ENCODE measurements around the gene PSIP1. TPM values are rescaled to one million over a fixed set of nuclear protein-coding genes. Genes with fewer than 3 reads are reported as not detected.

PSIP1 gene
- total and polyA plus RNA-seq, 9 of the 15 experiments (the other 6 are each of a cell fraction or from before 2014, with no cell fraction given): 18.8 to 119 (median 59.9) TPM

DNA sequence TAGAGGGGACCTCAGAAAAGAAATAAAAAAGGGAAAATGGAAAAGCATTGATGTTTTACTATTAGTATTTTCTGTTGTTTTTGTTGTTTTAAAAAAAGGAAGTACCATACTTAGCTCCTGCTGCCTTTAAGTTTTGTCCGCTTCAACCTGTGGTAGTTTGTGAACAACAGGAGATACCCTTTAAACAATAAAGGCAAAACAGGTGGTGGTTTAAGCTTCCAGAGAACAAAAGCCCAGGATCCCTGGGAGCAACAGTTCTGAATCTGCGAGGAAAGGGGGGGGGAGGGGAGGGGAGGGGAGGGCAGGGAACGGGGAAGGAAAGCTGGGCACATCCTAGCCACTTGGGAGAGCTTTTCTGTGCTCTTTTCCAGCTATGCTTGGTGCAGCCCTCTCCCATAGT, 2.1 kb upstream of the PSIP1 start:
- POLR2A ChIA-PET: interaction anchor here (0.6 to 3.4 kb wide), 2 partner anchors 12 to 606 kb away, joined by 3 to 10 read pairs; no protein-coding TSS in a partner anchor
- FAIRE-seq: no peak

More for the DNA sequence above, 2.1 kb upstream of the PSIP1 start:
- Histone ChIP-seq H3K4me2 (ENCODE audit: insufficient read depth, low read length) (peak overlapping the region; percentile 31), H3K9me3 (replicated peaks; ENCODE audit: control insufficient read depth, insufficient read depth, low read depth, low read length) (no peaks in the 10 kb centered on the region), H3K4me1 (replicated peaks in 1 of 2; ENCODE audit: control insufficient read depth in 2 of 2, insufficient read depth in 2 of 2, low read length in 2 of 2) (peaks cover 3 to 7% of the 10 kb centered on the region in 2 experiments; a peak in 2 of 5 replicates), H2AFZ (ENCODE audit: low read depth, low read length) (peak overlapping the region; percentile 98), H3K4me3 (no peak overlapping the region), H3K9ac (ENCODE audit: insufficient read depth in 1 of 2, low read depth in 2 of 2, low read length in 2 of 2) (no peak overlapping the region; a peak in 1 of 4 replicates), H3K36me3 (ENCODE audit: control insufficient read depth, insufficient read depth, low read length) (peaks cover 14% of the 10 kb centered on the region; the same call in 2 of the 3 replicates), H3K9me1 (ENCODE audit: control insufficient read depth, insufficient read depth, low read length) (no peaks in the 10 kb centered on the region), H3K27ac (ENCODE audit: extremely low read depth, low read depth, low read length) (no peak overlapping the region), H4K20me1 (replicated peaks; ENCODE audit: control insufficient read depth, insufficient read depth, low read length) (no peaks in the 10 kb centered on the region), H3K27me3 (ENCODE audit: control insufficient read depth in 2 of 2, insufficient read depth in 2 of 2, low read length in 2 of 2) (no peaks in the 10 kb centered on the region), H3K79me2 (ENCODE audit: control insufficient read depth, insufficient read depth, low read length) (peaks cover 28% of the 10 kb centered on the region)
- 83% methylated on average over 1 of the region's 3 CpGs for WGBS (ENCODE audit: insufficient coverage, low coverage, missing lambda C conversion rate)
- DNase-seq (ENCODE audit: extremely low read depth in 1 of 4, low spot score in 3 of 4) (peak in 1 of 4 experiments; percentile 7), ATAC-seq (no peak)
- TF ChIP-seq MECOM (CRISPR knock-in tag; IDR thresholded peaks at IDR 0.05) (no peak), KAT8 (IDR thresholded peaks at IDR 0.05; ENCODE audit: low read depth) (no peak), ZBTB17 (CRISPR knock-in tag; IDR thresholded peaks at IDR 0.05) (no peak), NFYB (IDR thresholded peaks at IDR 0.05; ENCODE audit: extremely low read depth, insufficient read length) (no peak), MYNN (IDR thresholded peaks at IDR 0.05) (no peak), MYNN (CRISPR knock-in tag; IDR thresholded peaks at IDR 0.05) (no peak), ZNF324 (CRISPR knock-in tag; IDR thresholded peaks at IDR 0.05) (no peak), HIVEP1 (CRISPR knock-in tag; IDR thresholded peaks at IDR 0.05) (no peak), RUNX1 (IDR thresholded peaks at IDR 0.05; ENCODE audit: low read depth) (no peak), ZBTB34 (CRISPR knock-in tag; IDR thresholded peaks at IDR 0.05) (no peak), ZNF584 (CRISPR knock-in tag; IDR thresholded peaks at IDR 0.05; ENCODE audit: low read depth) (no peak), NR3C1 (CRISPR knock-in tag; IDR thresholded peaks at IDR 0.05) (no peak), RBM34 (IDR thresholded peaks at IDR 0.05; ENCODE audit: borderline replicate concordance, insufficient read depth, low read length) (no peak), SMARCE1 (IDR thresholded peaks at IDR 0.05) (no peak), HLTF (IDR thresholded peaks at IDR 0.05) (no peak)
- BruUV-seq (replicated peaks): no TSS peak
- intact Hi-C loops (cut with micrococcal nuclease): loop anchor here (5.0 kb wide), 1 partner anchor 39 kb away; the partner anchor contains the start of gene CCDC171
- in situ Hi-C loops (cut with MboI): no loop called here
- CTCF ChIA-PET (ENCODE audit: low intra/inter-chr PET ratio): no interaction called here

Measured in K562 (cell line).